Stimulated activated memory B cell treated with anti-CD40 and anti-IgM and Interleukin-4, amounts not matched to agents 10 μg/mL and 1 μg/mL and 100 μg/mL, for 72 hours (primary cell): ENCODE data around the gene NGLY1.
A peak's percentile ranks its signal among the peaks of the same experiment; 100 is the strongest.

Experiments
- ATAC-seq: fragments of 150-1000 bp; cut with Tn5 transposase; 2 replicates; pipeline ENCODE4 v1.10.0; 2021
- H3K27ac Mint-ChIP-seq: one replicate; pipeline ENCODE4 v1.8.0; 2022; ENCODE audit warnings: mild to moderate bottlenecking, mixed read lengths
- H3K27me3 Mint-ChIP-seq: one replicate; pipeline ENCODE4 v1.8.0; 2022; ENCODE audit warnings: mixed read lengths
- H3K36me3 Mint-ChIP-seq: one replicate; pipeline ENCODE4 v1.8.0; 2022; ENCODE audit warnings: mixed read lengths
- H3K4me1 Mint-ChIP-seq: one replicate; pipeline ENCODE4 v1.8.0; 2022; ENCODE audit warnings: mixed read lengths
- H3K4me3 Mint-ChIP-seq: one replicate; pipeline ENCODE4 v1.8.0; 2022; ENCODE audit warnings: mild to moderate bottlenecking, moderate library complexity, mixed read lengths
- H3K9me3 Mint-ChIP-seq: one replicate; pipeline ENCODE4 v1.8.0; 2022; ENCODE audit warnings: mixed read lengths

The NGLY1 gene

GRCh38 chr3:25749031-25749581 lies 34.1 kb downstream of the NGLY1 start:
- Mint-ChIP-seq H3K9me3 (peaks cover 3% of the 10 kb centered on the region), H3K27ac (no peak overlapping the region)

DNA sequence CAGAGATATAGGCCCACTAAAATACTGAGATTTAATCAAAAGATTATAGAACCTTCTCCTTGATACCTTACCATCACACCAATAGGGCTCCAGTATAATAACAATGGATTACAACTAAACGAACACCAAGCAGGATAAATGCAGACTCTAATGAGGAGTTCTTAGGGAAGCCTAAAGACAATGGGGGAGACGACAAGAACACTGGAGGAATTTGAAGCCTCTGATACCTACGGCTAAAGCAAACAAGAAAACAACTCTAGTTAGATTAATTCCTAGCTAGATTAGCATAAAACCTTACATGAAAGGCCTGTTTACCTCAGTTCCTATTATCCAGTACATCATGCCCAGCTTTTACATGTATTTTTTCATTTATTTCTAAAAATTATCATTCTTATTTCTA lies 35.1 kb downstream of the NGLY1 start:
- H3K4me3 Mint-ChIP-seq, result no peak overlapping the region
- H3K4me1 Mint-ChIP-seq, result no peaks in the 10 kb centered on the region
- H3K27me3 Mint-ChIP-seq, result no peaks in the 10 kb centered on the region
- ATAC-seq, result no peak
- no peak overlapping the region for H3K27ac Mint-ChIP-seq
- H3K9me3 Mint-ChIP-seq, result peaks cover 3% of the 10 kb centered on the region
- H3K36me3 Mint-ChIP-seq, result peaks cover 83% of the 10 kb centered on the region

More at GRCh38 chr3:25749031-25749581, 34.1 kb downstream of the NGLY1 start:
- ATAC-seq, result no peak
- Mint-ChIP-seq H3K36me3 (peaks cover 84% of the 10 kb centered on the region), H3K27me3 (no peaks in the 10 kb centered on the region), H3K4me3 (no peak overlapping the region), H3K4me1 (peaks cover 5% of the 10 kb centered on the region)

DNA sequence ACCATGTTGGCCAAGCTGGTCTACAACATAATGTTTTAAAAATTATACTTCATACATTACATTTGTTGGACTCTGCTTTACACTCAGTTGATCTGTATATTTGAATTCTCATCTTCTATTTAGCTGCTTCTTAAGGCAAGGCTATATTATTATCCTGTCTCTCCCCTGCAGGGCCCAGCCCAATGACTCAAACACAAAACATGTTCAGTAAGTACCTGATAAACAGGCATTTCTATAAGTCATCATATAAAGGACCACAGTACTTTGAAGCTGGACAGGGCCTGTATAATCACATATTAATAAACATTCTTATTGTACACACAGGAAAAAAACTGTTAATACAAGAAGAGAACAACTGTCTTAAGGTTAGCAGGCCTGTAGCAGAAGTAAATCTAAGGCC lies 36.2 kb downstream of the NGLY1 start:
- ATAC-seq, result no peak
- Mint-ChIP-seq H3K36me3 (peaks cover 84% of the 10 kb centered on the region), H3K4me1 (no peaks in the 10 kb centered on the region), H3K4me3 (no peak overlapping the region), H3K27me3 (no peaks in the 10 kb centered on the region), H3K9me3 (peaks cover 3% of the 10 kb centered on the region), H3K27ac (no peak overlapping the region)

- Mint-ChIP-seq H3K27me3 (no peaks in the 10 kb centered on the region), H3K4me1 (no peaks in the 10 kb centered on the region), H3K27ac (no peak overlapping the region), H3K4me3 (no peak overlapping the region), H3K9me3 (peaks cover 3% of the 10 kb centered on the region), H3K36me3 (peaks cover 73% of the 10 kb centered on the region)
- no peak for ATAC-seq
These were observed 38.8 kb downstream of the NGLY1 start for GRCh38 chr3:25744470-25744869.

DNA sequence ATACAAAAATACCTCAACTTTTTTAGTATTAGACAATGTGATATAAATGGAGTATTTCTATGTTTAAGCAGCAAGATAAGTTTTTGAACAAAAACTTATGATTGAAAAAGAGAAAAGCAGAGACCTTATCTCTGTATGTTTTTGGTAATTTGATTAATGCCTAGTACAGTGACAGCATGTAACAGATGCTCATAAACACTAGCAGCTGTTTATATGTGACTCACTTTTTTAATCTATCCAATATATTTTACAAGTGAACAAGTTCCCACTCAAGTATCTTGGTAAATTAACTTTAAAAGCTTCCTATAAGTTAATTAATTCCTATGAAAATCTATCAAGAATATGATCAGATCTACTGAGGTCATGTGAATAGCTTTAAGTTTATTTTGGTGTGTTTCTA lies 55.1 kb downstream of the NGLY1 start:
- ATAC-seq, result no peak
- no peaks in the 10 kb centered on the region for H3K9me3 Mint-ChIP-seq
- H3K27ac Mint-ChIP-seq, result no peak overlapping the region
- no peaks in the 10 kb centered on the region for H3K27me3 Mint-ChIP-seq
- H3K4me1 Mint-ChIP-seq, result no peaks in the 10 kb centered on the region
- peaks cover 48% of the 10 kb centered on the region for H3K36me3 Mint-ChIP-seq
- no peak overlapping the region for H3K4me3 Mint-ChIP-seq

DNA sequence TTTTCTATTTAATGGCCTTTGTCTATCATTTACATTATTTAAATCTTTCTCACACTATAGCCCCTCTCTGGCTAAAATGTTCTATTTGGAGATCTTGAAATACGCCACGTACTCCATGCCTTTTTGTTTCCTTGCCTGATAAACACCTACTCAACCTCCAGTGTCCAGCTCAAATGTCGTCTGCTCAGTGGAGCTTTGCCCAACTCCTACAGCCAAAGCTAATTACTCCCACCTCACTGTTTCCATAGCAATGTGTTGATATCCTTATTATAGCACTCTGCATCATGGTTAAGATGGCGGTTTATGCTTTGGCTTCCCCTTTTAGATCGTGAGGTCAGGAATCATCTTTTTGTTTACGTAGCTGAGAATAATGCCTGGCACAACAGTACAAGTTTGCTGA lies 55.9 kb downstream of the NGLY1 start:
- no peak overlapping the region for H3K4me3 Mint-ChIP-seq
- no peak for ATAC-seq
- H3K4me1 Mint-ChIP-seq, result no peaks in the 10 kb centered on the region
- no peaks in the 10 kb centered on the region for H3K27me3 Mint-ChIP-seq
- H3K27ac Mint-ChIP-seq, result no peak overlapping the region
- H3K36me3 Mint-ChIP-seq, result peaks cover 49% of the 10 kb centered on the region
- H3K9me3 Mint-ChIP-seq, result no peaks in the 10 kb centered on the region

DNA sequence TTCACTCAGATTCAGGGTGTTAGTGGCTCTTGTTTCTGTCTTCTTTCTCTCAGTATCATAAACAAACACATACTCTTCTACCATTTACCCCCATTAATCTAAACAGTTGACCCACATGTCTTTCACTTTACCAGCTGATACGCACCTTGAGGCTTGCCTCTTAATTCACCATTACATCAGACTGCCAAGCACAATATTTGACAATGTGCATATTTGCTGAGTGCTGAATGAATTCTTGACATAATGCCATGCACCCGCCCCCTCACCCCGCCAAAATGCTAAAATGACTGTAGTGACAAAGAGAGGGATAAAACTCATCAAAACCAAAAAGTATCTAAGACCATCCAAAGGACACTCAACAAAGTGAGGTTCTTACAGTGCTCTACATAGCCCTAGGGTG lies 57.4 kb downstream of the NGLY1 start:
- no peaks in the 10 kb centered on the region for H3K4me1 Mint-ChIP-seq
- H3K4me3 Mint-ChIP-seq, result no peak overlapping the region
- no peaks in the 10 kb centered on the region for H3K27me3 Mint-ChIP-seq
- ATAC-seq, result no peak
- no peaks in the 10 kb centered on the region for H3K9me3 Mint-ChIP-seq
- H3K36me3 Mint-ChIP-seq, result peaks cover 49% of the 10 kb centered on the region
- peak overlapping the region; percentile 57 for H3K27ac Mint-ChIP-seq

DNA sequence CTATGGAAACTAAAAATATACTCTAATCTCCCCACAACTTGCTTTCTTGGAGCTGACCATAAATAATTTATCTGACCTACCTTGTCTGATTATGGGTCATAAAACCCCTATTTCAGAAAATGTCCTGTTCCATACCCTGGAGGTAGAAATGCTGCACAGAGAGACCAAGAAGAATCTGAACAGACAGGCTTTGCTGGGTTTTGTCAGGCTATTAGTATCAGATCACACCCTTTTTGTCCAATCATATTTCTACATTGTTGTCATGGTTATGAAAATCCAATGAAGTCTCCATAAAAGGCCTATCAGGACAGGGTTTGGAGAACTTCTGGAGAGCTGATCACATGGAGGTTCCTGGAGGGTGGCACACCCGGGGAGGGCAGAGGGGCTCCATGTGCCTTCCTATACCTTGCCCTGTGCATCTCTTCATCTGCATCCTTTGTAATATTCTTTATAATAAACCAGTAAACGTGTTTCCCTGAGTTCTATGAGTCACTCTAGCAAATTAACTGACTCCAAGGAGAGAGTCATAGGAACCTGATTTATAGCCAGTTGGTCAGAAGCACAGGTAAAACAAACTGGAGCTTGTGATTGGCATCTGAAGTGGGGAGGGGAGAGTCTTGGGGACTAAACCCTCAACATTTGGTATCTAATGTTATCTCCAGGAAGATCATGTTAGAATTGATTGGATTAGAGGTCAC lies 58.1 kb downstream of the NGLY1 start:
- no peak for ATAC-seq
- H3K9me3 Mint-ChIP-seq, result no peaks in the 10 kb centered on the region
- no peaks in the 10 kb centered on the region for H3K27me3 Mint-ChIP-seq
- peaks cover 49% of the 10 kb centered on the region for H3K36me3 Mint-ChIP-seq
- no peak overlapping the region for H3K4me3 Mint-ChIP-seq
- H3K27ac Mint-ChIP-seq, result no peak overlapping the region
- H3K4me1 Mint-ChIP-seq, result no peaks in the 10 kb centered on the region

GRCh38 chr3:25723802-25724201 lies 59.4 kb downstream of the NGLY1 start:
- Mint-ChIP-seq H3K4me1 (no peaks in the 10 kb centered on the region), H3K27me3 (no peaks in the 10 kb centered on the region), H3K4me3 (no peak overlapping the region), H3K9me3 (no peaks in the 10 kb centered on the region), H3K36me3 (peaks cover 38% of the 10 kb centered on the region), H3K27ac (no peak overlapping the region)
- no peak for ATAC-seq

- no peak overlapping the region for H3K27ac Mint-ChIP-seq
- H3K4me1 Mint-ChIP-seq, result no peaks in the 10 kb centered on the region
- H3K9me3 Mint-ChIP-seq, result peaks cover 7% of the 10 kb centered on the region
- no peak for ATAC-seq
- peaks cover 22% of the 10 kb centered on the region for H3K36me3 Mint-ChIP-seq
- H3K4me3 Mint-ChIP-seq, result no peak overlapping the region
- no peaks in the 10 kb centered on the region for H3K27me3 Mint-ChIP-seq
These were observed 63.9 kb downstream of the NGLY1 start for GRCh38 chr3:25719321-25719720.

DNA sequence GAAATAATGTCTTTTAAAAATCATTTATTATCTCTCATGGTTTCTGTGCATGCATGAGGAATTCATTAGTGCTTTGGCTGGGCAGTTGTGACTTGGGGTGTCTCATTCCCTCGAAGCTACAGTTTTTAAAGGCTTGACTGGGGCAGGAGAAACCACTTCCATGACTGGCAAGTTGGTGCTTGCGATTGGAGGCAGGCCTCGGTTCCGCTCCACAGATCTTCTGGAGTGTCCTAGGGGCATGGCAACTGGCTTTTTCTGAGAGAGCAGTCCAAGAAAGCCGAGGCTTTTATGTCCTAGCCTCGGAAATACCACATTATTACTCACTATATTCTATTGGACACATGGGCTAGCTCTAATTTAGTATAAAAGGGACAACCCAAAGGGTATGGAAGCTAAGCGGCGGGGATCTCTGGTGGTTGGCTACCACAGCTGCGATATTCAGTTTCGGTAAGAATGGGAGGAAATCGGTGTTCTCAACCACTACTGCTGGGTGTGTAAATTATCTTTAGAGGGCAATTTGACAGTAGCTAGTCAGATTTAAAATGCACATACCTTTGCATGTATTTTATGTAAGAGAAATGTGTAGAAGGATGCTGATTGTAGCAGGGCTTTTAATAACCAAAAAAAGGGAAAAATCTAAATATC lies 69.8 kb downstream of the NGLY1 start:
- Mint-ChIP-seq H3K27me3 (peaks cover 11% of the 10 kb centered on the region), H3K9me3 (peaks cover 7% of the 10 kb centered on the region), H3K4me1 (no peaks in the 10 kb centered on the region), H3K27ac (no peak overlapping the region), H3K36me3 (peaks cover 14% of the 10 kb centered on the region), H3K4me3 (no peak overlapping the region)
- ATAC-seq, result no peak

GRCh38 chr3:25711090-25711489 lies 72.2 kb downstream of the NGLY1 start:
- Mint-ChIP-seq H3K27ac (no peak overlapping the region), H3K27me3 (peaks cover 11% of the 10 kb centered on the region), H3K9me3 (no peaks in the 10 kb centered on the region), H3K4me1 (no peaks in the 10 kb centered on the region), H3K36me3 (no peaks in the 10 kb centered on the region), H3K4me3 (no peak overlapping the region)
- no peak for ATAC-seq

- Mint-ChIP-seq H3K27ac (no peak overlapping the region), H3K9me3 (no peaks in the 10 kb centered on the region), H3K4me1 (no peaks in the 10 kb centered on the region), H3K36me3 (no peaks in the 10 kb centered on the region), H3K4me3 (no peak overlapping the region), H3K27me3 (peaks cover 32% of the 10 kb centered on the region)
- ATAC-seq, result no peak
These were observed 75.2 kb downstream of the NGLY1 start for GRCh38 chr3:25708036-25708435.

GRCh38 chr3:25707268-25707926 lies 75.8 kb downstream of the NGLY1 start:
- H3K9me3 Mint-ChIP-seq, result no peaks in the 10 kb centered on the region
- no peak overlapping the region for H3K4me3 Mint-ChIP-seq
- H3K27ac Mint-ChIP-seq, result no peak overlapping the region
- no peaks in the 10 kb centered on the region for H3K4me1 Mint-ChIP-seq
- peaks cover 38% of the 10 kb centered on the region for H3K27me3 Mint-ChIP-seq
- H3K36me3 Mint-ChIP-seq, result no peaks in the 10 kb centered on the region
- no peak for ATAC-seq

DNA sequence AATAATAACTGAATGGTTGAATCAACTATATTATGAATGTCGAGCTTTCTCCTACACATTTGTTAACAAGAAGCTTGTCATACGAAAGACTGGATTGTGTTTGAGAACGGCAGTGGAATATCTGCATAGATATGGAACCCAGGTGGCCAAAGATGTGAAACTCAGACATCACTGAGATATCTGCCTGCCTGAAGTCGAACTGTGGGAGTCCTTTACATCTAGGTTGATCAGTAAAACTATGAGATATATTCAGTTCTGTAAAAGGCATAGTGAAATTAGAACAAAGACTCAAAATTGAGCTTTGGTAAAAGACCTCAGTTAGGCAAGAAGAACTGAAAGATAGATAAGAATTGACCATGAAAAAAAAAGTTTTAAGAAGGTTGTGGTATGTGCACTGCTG lies 77.0 kb downstream of the NGLY1 start:
- H3K9me3 Mint-ChIP-seq, result no peaks in the 10 kb centered on the region
- ATAC-seq, result no peak
- no peaks in the 10 kb centered on the region for H3K4me1 Mint-ChIP-seq
- H3K27ac Mint-ChIP-seq, result no peak overlapping the region
- H3K27me3 Mint-ChIP-seq, result peaks cover 40% of the 10 kb centered on the region
- no peak overlapping the region for H3K4me3 Mint-ChIP-seq
- H3K36me3 Mint-ChIP-seq, result no peaks in the 10 kb centered on the region

GRCh38 chr3:25697553-25697952 lies 85.7 kb downstream of the NGLY1 start:
- H3K4me3 Mint-ChIP-seq, result no peak overlapping the region
- H3K4me1 Mint-ChIP-seq, result no peaks in the 10 kb centered on the region
- no peaks in the 10 kb centered on the region for H3K36me3 Mint-ChIP-seq
- ATAC-seq, result no peak
- H3K27ac Mint-ChIP-seq, result no peak overlapping the region
- peaks cover 4% of the 10 kb centered on the region for H3K27me3 Mint-ChIP-seq
- H3K9me3 Mint-ChIP-seq, result no peaks in the 10 kb centered on the region
